Keratinocyte (primary cell): Measurements from ENCODE around the gene KRT5. TPM values are rescaled to one million over a fixed set of nuclear protein-coding genes. Genes with fewer than 3 reads are reported as not detected.

Experiments
- DNase-seq: peaks from one replicate; pipeline ENCODE4 v3.0.0-alpha.2; 2011; ENCODE audit warnings: low read depth, missing footprints, low spot score
- FAIRE-seq: peaks from 2 replicates; lab custom pipeline; 2011; peaks lifted over from hg19 to GRCh38; lab: Jason Lieb, UNC
- H2AFZ ChIP-seq: 2 replicates; pipeline ENCODE4 v1.6.0; 2012; ENCODE audit warnings: low read length, control low read depth, inconsistent platforms; ENCODE audit not compliant: control insufficient read depth
- H3K27ac ChIP-seq: 2 replicates; pipeline ENCODE4 v1.5.1; 2011; ENCODE audit warnings: low read length; ENCODE audit not compliant: control insufficient read depth, insufficient read depth
- H3K27me3 ChIP-seq: 3 replicates; pipeline ENCODE4 v1.6.0; 2011; ENCODE audit warnings: low read length; ENCODE audit not compliant: control insufficient read depth, insufficient read depth; ENCODE audit errors: extremely low read depth
- H3K36me3 ChIP-seq, 2 experiments: 2 replicates in 1 of 2; 3 replicates in 1 of 2; pipeline ENCODE4 v1.5.1; 2011; ENCODE audit warnings: low read length in 2 of 2, mild to moderate bottlenecking in 1 of 2; ENCODE audit not compliant: control insufficient read depth in 2 of 2, insufficient read depth in 2 of 2; ENCODE audit errors: extremely low read depth in 1 of 2
- H3K4me1 ChIP-seq: 3 replicates; pipeline ENCODE4 v1.5.1; 2011; ENCODE audit warnings: low read length; ENCODE audit not compliant: control insufficient read depth, insufficient read depth; ENCODE audit errors: extremely low read depth
- H3K4me2 ChIP-seq: 3 replicates; pipeline ENCODE4 v1.6.0; 2011; ENCODE audit warnings: low read depth, low read length; ENCODE audit not compliant: control insufficient read depth, insufficient read depth; ENCODE audit errors: extremely low read depth
- H3K4me3 ChIP-seq, 3 experiments: fragments of 200-600 bp in 1 of 3; sonication (generic) in 1 of 3; 2 replicates in 2 of 3; 3 replicates in 1 of 3; pipeline ENCODE4 v1.5.1; 2011 to 2016; ENCODE audit warnings: low read length in 3 of 3, mild to moderate bottlenecking in 3 of 3, control low read depth in 2 of 3, inconsistent platforms in 1 of 3, low read depth in 1 of 3, mixed read lengths in 1 of 3, mixed run types in 1 of 3, moderate library complexity in 1 of 3; ENCODE audit not compliant: control insufficient read depth in 2 of 3, insufficient read depth in 2 of 3; ENCODE audit errors: extremely low read depth in 1 of 3
- H3K79me2 ChIP-seq: 2 replicates; pipeline ENCODE4 v1.6.0; 2012; ENCODE audit warnings: low read length; ENCODE audit not compliant: control insufficient read depth, insufficient read depth
- H3K9ac ChIP-seq: 3 replicates; pipeline ENCODE4 v1.6.0; 2011; ENCODE audit warnings: low read length; ENCODE audit not compliant: control insufficient read depth, insufficient read depth; ENCODE audit errors: extremely low read depth
- H3K9me1 ChIP-seq: 3 replicates; pipeline ENCODE4 v1.6.0; 2011; ENCODE audit warnings: low read length; ENCODE audit not compliant: control insufficient read depth, insufficient read depth; ENCODE audit errors: extremely low read depth
- H3K9me3 ChIP-seq: 2 replicates; pipeline ENCODE4 v1.5.1; 2012; ENCODE audit warnings: low read depth, low read length; ENCODE audit not compliant: control insufficient read depth
- H4K20me1 ChIP-seq: 3 replicates; pipeline ENCODE4 v1.6.0; 2011; ENCODE audit warnings: low read length; ENCODE audit not compliant: control insufficient read depth, insufficient read depth; ENCODE audit errors: extremely low read depth
- CTCF ChIP-seq, 3 experiments: IDR thresholded peaks in 1 of 3; conservative IDR thresholded peaks in 1 of 3; optimal IDR thresholded peaks in 1 of 3; 2 replicates in 2 of 3; 3 replicates in 1 of 3; pipeline versions ENCODE3 to v1.5.1; 2011; ENCODE audit warnings: low read length in 3 of 3, mild to moderate bottlenecking in 3 of 3, moderate library complexity in 2 of 3, control low read depth in 1 of 3, inconsistent platforms in 1 of 3; ENCODE audit not compliant: insufficient read depth in 2 of 3; ENCODE audit errors: extremely low read depth in 1 of 3
- EZH2 ChIP-seq: IDR thresholded peaks from one replicate; pipeline ENCODE4 v1.6.1; 2012; ENCODE audit warnings: inconsistent platforms, mild to moderate bottlenecking, low read length, moderate library complexity
- dilution Hi-C: fragments of 300-500 bp; cut with MboI; formaldehyde crosslinking; loops from one replicate; pipeline ENCODE4 v1.7.0; 2020; ENCODE audit warnings: low sequenced_read_pairs; ENCODE audit not compliant: extremely low pct_ligation_motif_present
- polyA plus RNA-seq, 5 experiments: library from polyadenylated mRNA; depleted of rRNA in 3 of 5; stranded (reverse) in 3 of 5; stranded (forward) in 1 of 5; unstranded in 1 of 5; fragments of >200 nt; gene quantifications; 1 replicate in 1 of 5; 2 replicates in 3 of 5; 3 replicates in 1 of 5; pipeline versions ENCODE4 v1.2.1 to v1.2.3, GENCODE V29; 2011 to 2012; ENCODE audit warnings: missing spikeins in 2 of 5, low read depth in 1 of 5, low replicate concordance in 1 of 5

The KRT5 gene
- polyA plus RNA-seq, 1 donor (not counting 4 experiments of a cell fraction or from before 2014, with no cell fraction given): 15,814 TPM

- dilution Hi-C loops: no loop called here
- no peak overlapping the region for H3K27ac ChIP-seq
- TF ChIP-seq CTCF (optimal IDR thresholded peaks at IDR 0.05 in 1 of 3, IDR thresholded peaks at IDR 0.05 in 1 of 3, conservative IDR thresholded peaks at IDR 0.05 in 1 of 3; ENCODE audit: extremely low read depth in 1 of 3, insufficient read depth in 2 of 3, low read length in 3 of 3) (no peak), EZH2 (no peak)
- peaks cover 32% of the 10 kb centered on the region for H3K4me1 ChIP-seq
- H3K9me1 ChIP-seq: no peaks in the 10 kb centered on the region
- H2AFZ ChIP-seq: no peak overlapping the region
- DNase-seq (no peak), FAIRE-seq (no peak)
- H4K20me1 ChIP-seq: no peaks in the 10 kb centered on the region
- H3K36me3 ChIP-seq: no peaks in the 10 kb centered on the region
- no peaks in the 10 kb centered on the region for H3K79me2 ChIP-seq
- no peaks in the 10 kb centered on the region for H3K9me3 ChIP-seq
- H3K9ac ChIP-seq: no peak overlapping the region
- H3K27me3 ChIP-seq: no peaks in the 10 kb centered on the region
- no peak overlapping the region for H3K4me2 ChIP-seq
- no peak overlapping the region for H3K4me3 ChIP-seq
Observed at GRCh38 chr12:52528641-52529143, 8.5 kb upstream of the KRT5 start.

GRCh38 chr12:52527121-52527800, 7.1 kb upstream of the KRT5 start:
- TF ChIP-seq EZH2: no peak
- no peak for TF ChIP-seq CTCF (optimal IDR thresholded peaks at IDR 0.05 in 1 of 3, IDR thresholded peaks at IDR 0.05 in 1 of 3, conservative IDR thresholded peaks at IDR 0.05 in 1 of 3; ENCODE audit: extremely low read depth in 1 of 3, insufficient read depth in 2 of 3, low read length in 3 of 3)
- dilution Hi-C loops: no loop called here
- Histone ChIP-seq H3K79me2 (no peaks in the 10 kb centered on the region), H3K27me3 (no peaks in the 10 kb centered on the region), H3K4me3 (no peak overlapping the region), H3K9ac (no peak overlapping the region), H3K9me1 (no peaks in the 10 kb centered on the region), H3K4me1 (peaks cover 46% of the 10 kb centered on the region), H3K36me3 (no peaks in the 10 kb centered on the region), H3K9me3 (no peaks in the 10 kb centered on the region), H2AFZ (no peak overlapping the region), H3K27ac (no peak overlapping the region), H3K4me2 (no peak overlapping the region), H4K20me1 (no peaks in the 10 kb centered on the region)
- no peak for DNase-seq
- no peak for FAIRE-seq
